HG03025 (cell line): ENCODE results near the gene CAMK2N1.
"Not testable (repeated sequence)": the region's sequence is repeated elsewhere in the genome, so short reads cannot be mapped to it uniquely, and the experiment has no call there.

Source experiments
- ATAC-seq: cut with Tn5 transposase; IDR thresholded peaks from one replicate; pipeline ENCODE4 v1.9.1; 2021; ENCODE audit warnings: mild to moderate bottlenecking, moderate library complexity; ENCODE audit not compliant: unreplicated experiment, low FRiP score

Gene CAMK2N1

DNA sequence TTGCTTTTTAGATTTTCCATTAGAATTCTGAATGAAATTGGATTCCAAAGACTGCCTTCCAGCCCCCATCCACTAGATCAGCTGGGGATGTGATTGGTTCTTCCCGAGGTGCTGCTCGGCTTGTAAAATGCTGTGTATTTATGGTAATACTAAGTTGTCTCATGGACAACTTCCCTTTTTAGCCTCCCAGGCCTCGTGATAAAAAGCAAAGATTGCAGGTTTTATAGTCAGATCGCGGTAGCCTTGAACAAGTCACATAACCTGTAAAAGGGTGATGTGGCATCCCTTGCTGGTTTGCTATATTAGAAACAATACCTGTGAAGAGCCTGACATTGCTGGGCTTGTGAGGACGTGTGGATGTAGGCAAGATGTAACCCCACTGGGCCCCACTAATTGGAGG is 11.5 kb upstream of the CAMK2N1 start:
- ATAC-seq = no peak

GRCh38 chr1:20496725-20497383 is 10.8 kb upstream of the CAMK2N1 start:
- not testable (repeated sequence) for ATAC-seq

DNA sequence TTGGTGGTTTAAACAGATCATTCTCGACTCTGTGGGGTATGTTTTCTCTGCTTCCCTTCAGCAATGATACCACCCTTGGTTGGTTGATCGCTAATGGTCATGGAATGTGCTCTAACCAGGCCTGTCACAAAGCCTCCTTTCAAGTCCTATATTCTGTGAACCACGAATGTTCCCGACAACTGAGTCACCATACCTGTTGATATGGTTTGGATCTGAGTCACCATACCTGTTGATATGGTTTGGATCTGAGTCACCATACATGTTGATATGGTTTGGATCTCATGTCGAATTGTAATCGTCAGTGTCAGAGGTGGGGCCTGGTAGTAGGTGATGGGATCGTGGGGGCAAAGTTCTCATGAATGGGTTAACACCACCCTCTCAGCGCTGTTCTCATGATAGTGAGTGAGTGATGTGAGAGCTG is 10.2 kb upstream of the CAMK2N1 start:
- no peak for ATAC-seq

DNA sequence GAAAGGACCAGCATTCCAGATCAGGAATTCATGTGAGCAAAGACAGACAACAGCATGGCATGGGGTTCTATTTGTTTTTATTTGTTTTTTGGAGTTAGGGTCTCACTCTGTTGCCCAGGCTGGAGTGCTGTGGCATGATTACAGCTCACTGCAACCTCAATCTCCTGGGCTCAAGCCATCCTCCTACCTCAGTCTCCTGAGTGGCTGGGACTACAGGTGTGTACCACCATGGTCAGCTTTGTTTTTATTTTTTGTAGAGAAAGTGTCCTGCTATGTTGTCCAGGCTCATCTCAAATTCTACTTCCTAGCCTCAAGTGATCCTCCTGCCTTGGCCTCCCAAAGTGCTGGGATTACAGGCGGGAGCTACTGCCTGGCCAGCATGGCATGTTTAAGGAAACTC is 9.7 kb upstream of the CAMK2N1 start:
- ATAC-seq = no peak

DNA sequence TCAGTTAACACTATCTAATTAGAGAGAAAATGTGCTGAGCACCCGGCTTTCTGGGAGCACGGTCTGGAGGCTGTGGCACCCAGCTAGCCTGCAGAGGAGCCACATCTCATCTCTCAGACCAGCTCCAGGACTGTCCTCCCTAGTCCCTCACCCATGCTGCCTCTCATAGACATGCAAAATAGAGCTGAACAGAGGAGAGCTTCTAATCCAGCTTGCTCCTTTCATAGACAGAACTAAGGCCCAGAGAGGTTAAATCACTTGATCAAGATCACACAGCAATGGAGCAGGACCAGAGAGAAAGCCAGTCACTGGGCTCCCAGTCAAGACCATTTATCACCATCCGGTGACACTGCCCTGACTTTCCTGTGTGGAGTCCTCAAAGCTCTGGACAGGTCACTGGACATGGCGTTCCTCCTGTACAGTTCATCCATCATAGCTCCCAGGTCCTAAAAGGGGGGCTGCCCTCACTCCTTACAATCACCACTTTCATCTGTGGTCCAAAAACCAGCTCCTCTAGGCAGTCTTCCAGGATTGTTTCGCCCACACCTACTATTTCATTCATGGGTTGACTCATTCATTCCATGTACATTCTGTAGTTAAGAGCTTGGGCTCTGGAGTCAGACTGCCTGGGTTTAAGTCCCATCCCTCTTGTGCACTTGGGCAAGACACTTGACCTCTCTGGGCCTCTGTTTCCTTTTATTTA is 8.8 kb upstream of the CAMK2N1 start:
- no peak for ATAC-seq

GRCh38 chr1:20493839-20494608 is 8.0 kb upstream of the CAMK2N1 start:
- ATAC-seq = no peak

GRCh38 chr1:20493309-20493708 is 7.3 kb upstream of the CAMK2N1 start:
- no peak for ATAC-seq

DNA sequence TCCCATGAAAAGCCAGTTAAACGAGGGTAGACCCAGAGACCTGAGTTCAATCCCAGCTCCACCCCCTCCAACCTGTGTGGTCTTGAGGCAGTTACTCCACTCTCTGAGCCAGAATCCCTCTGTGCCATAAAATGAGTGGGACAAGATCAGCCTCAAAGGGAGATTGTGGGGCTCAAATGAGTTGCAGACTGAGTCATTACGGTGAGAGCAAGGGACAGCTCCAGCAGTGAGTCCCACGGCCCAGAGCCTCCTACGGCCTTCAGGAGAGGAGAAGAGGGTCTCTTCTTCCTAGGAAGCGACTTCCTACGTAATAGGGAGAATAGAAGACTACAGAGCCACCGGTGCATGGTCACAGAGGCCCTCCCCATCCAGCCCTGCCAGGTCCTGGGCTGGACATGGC is 6.7 kb upstream of the CAMK2N1 start:
- no peak for ATAC-seq

- ATAC-seq = no peak
Measured at GRCh38 chr1:20491866-20492265, 5.9 kb upstream of the CAMK2N1 start.

DNA sequence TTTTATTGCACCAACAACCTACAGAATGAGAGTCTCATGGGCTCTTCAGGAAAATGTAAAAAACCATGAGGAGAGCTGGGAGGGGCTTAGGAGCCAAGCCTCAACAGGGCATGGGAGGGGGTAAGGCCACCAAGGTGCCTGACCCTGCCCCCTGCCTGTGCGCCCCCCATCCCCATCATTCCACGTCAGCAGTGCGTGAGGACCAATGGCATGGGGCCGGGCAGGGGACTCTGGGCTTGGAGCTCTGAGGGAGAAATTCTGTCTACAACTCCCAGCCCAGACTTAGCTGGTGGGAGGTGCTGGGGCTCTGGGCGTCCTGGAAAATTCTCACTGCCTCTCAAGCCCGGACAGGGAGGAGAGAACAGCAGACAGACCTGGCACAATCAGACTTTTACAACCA is 5.2 kb upstream of the CAMK2N1 start:
- no peak for ATAC-seq

DNA sequence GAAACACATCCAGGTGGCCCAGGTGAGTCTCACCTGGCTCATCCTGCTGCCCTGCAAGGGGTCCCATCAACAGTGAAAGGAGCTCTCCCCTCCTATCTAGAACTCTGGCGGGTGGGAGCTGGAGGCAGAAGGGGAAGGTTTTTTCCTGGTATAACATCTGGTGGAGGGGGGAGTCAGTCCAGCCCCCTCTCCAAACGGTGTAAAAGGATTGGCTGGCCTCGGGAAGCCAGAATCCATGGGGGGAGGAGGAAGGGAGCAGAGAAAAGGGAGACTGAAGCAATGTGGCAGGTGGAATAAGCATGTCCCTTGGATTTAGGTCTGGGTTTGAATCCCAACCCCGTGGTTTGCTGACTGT is 1.2 kb upstream of the CAMK2N1 start:
- ATAC-seq = no peak

- ATAC-seq = no peak
Measured at GRCh38 chr1:20486457-20487235, 636 bp upstream of the CAMK2N1 start.

DNA sequence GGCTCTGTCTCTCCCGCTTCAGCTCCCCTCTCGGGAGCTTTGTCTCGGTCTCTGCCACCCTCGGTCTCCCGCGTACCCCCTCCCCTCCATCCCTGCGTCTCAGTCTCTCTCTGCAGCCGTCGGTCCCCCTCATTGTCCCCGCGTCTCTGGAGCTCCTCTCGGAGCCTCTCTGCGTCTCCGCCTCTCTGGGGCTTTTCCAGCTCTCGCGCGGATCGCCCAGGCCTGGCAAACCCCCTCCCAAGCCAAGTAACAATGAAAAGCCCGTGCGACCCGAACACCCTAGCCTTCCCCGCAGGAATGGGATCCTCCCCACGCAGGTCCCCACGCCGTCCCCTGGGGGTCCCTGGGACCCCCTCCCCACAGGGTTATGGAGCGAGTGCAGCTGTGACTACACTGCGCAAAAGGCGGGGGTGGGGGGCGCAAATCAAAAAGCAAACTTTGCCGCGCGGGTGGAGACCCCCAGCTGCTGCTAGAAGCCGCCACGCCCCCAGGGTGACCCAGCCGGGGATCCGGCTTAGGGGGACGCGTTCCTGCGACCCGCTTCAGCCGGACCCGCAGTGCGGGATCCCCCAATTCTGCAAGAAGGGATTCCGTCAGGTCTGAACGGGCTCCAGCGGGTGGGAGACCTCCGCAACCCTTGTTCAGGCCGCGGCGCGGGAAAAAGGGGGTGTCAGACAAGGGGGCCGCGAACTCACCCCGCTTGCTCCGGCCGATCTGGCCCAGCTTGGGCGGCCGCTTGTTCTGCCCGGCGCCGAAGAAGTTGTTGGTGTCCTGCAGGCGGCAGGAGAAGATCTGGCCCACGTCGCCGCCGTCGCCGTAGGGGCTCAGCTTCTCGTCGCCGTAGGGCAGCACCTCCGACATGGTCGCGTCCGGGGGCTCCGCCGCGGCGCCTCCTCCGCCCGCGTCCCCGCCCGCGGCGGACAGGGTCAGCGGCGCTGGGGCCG is 1.2 kb downstream of the CAMK2N1 start:
- no peak for ATAC-seq

DNA sequence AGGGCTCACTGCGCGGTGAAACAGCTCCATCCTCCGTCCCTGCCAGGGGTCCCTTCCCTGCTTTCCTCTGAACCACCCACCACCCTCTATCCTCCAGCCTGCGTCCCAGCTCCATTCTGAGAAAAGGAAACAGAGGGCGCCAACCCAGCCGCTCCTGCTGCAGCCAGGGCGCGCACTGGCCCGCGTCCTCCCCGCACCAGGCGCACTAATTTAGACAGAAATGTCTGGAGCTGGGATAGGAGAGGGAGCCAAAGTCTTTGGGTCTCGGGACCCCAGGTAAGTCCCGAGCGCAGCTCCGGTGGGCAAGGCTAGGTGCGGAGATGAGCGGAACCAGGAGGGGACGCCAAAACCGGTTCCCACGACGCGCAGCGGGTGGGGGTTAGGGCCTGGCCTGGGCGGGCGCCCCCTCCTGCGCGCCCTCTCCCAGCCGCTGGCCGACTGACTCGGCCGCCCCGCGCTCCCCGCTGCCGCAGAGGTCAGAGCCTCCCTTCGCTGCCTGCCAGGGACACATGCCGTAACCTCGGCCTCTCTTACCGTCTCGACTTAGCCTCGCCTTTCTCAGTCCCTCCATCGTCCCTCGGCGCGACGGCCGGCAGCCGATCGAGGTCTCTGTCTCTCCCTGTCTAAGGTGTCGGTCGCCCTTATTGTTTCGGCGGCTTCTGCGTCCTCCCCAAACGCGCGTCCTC is 2.0 kb downstream of the CAMK2N1 start:
- no peak for ATAC-seq

DNA sequence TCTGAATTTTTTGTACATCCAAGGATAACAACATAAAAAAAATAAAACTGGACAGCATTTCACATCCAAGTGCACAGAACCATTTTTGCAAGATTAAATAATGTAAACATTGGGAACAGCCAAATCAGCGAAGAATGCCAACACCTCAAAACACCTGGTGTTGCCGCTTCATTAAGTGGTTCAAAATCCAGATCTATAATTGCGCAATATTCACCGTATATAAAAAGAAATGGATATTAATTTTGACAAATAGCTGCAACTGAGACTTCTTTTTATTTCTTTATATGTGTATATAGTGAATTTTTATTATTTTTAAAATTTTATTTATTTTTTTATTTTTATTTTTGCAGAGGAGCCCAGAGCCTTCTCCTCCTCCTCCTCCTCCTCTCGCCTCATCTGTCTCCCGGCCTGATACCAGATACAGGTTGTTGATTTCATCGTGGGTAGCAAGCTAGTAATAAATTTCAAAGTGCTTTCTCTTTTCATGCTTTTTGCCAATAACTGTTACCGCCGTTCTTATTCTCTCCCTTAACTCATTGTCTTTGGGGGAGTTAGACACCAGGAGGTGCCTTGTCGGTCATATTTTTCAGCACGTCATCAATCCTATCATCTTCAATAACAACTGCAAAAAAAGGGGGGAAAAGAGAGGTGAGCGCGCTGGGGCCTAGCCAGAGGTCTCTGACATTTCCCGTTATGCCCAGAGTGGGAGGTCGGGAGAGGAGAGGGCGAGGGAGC is 2.7 kb downstream of the CAMK2N1 start:
- ATAC-seq = no peak

- no peak for ATAC-seq
Measured at GRCh38 chr1:20481643-20482498, 4.1 kb downstream of the CAMK2N1 start.

- no peak for ATAC-seq
Measured at GRCh38 chr1:20480951-20481617, 4.9 kb downstream of the CAMK2N1 start.
